ENCODE measurements around the gene KIF1B.
"Not testable (repeated sequence)": the region's sequence is repeated elsewhere in the genome, so short reads cannot be mapped to it uniquely, and the experiment has no call there.

The KIF1B gene

GRCh38 chr1:10195570-10195969 is 14.8 kb upstream of the KIF1B start:
- DNase-seq (ENCODE audit: low read depth), result peak; percentile 61
- no peak for TF ChIP-seq CTCF (IDR thresholded peaks at IDR 0.05; ENCODE audit: low read length, missing control alignments)
- no peak overlapping the region for H3K4me3 ChIP-seq (replicated peaks; ENCODE audit: low read depth, low read length)

DNA sequence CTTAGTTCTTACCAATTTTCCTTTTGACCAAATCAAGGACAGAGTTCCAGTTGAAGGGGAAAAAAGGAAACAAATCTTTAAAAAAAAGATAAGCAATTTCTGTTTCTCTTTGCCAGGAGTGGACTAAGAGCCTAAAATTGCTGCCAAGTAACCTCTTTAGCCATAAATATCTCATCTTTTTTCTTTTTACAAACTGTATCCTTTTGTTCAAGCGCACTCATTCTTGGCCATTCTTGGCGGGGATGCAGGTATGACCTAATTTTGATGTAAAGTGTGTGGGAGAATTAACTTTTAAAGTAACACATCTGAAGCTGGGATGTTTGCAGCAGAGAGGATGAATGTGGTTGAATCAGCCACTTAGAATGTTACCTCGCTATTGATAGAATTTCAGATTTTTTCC is 13.4 kb upstream of the KIF1B start:
- no peak overlapping the region for H3K4me3 ChIP-seq (replicated peaks; ENCODE audit: low read depth, low read length)
- peak; percentile 77 for DNase-seq (ENCODE audit: low read depth)
- no peak for TF ChIP-seq CTCF (IDR thresholded peaks at IDR 0.05; ENCODE audit: low read length, missing control alignments)

- TF ChIP-seq CTCF (IDR thresholded peaks at IDR 0.05; ENCODE audit: low read length, missing control alignments), result no peak
- no peak for DNase-seq (ENCODE audit: low read depth)
- no peak overlapping the region for H3K4me3 ChIP-seq (replicated peaks; ENCODE audit: low read depth, low read length)
Observed at GRCh38 chr1:10200620-10201019, 9.8 kb upstream of the KIF1B start.

GRCh38 chr1:10204003-10204642 is 6.2 kb upstream of the KIF1B start:
- DNase-seq (ENCODE audit: low read depth), result no peak
- TF ChIP-seq CTCF (IDR thresholded peaks at IDR 0.05; ENCODE audit: low read length, missing control alignments), result no peak
- H3K4me3 ChIP-seq (replicated peaks; ENCODE audit: low read depth, low read length), result no peak overlapping the region

- not testable (repeated sequence) for DNase-seq (ENCODE audit: low read depth); H3K4me3 ChIP-seq (replicated peaks; ENCODE audit: low read depth, low read length)
Observed at GRCh38 chr1:10205206-10205605, 5.2 kb upstream of the KIF1B start.

GRCh38 chr1:10207810-10208209 is 2.6 kb upstream of the KIF1B start:
- TF ChIP-seq CTCF (IDR thresholded peaks at IDR 0.05; ENCODE audit: low read length, missing control alignments), result no peak
- no peak overlapping the region for H3K4me3 ChIP-seq (replicated peaks; ENCODE audit: low read depth, low read length)
- DNase-seq (ENCODE audit: low read depth), result no peak

GRCh38 chr1:10208537-10208936 is 1.8 kb upstream of the KIF1B start:
- H3K4me3 ChIP-seq (replicated peaks; ENCODE audit: low read depth, low read length), result no peak overlapping the region
- TF ChIP-seq CTCF (IDR thresholded peaks at IDR 0.05; ENCODE audit: low read length, missing control alignments), result no peak
- no peak for DNase-seq (ENCODE audit: low read depth)

All from fibroblast of pulmonary artery (primary cell).